CD4-positive, alpha-beta T cell treated with Interleukin-15 for 4 hours (primary cell): Measurements from ENCODE around the gene NOS1AP.
"Not testable (repeated sequence)": the region's sequence is repeated elsewhere in the genome, so short reads cannot be mapped to it uniquely, and the experiment has no call there.

ENCODE experiments used
- DNase-seq: peaks from one replicate; pipeline ENCODE4 v3.0.0-alpha.2; 2020; ENCODE audit warnings: low spot score

Gene NOS1AP

GRCh38 chr1:162416215-162416614, 346.7 kb downstream of the NOS1AP start:
- DNase-seq, result no peak

GRCh38 chr1:162416909-162417308, 347.4 kb downstream of the NOS1AP start:
- DNase-seq, result no peak

GRCh38 chr1:162417650-162418049, 348.2 kb downstream of the NOS1AP start:
- no peak for DNase-seq

- not testable (repeated sequence) for DNase-seq
Measured at GRCh38 chr1:162418584-162418983, 349.1 kb downstream of the NOS1AP start.

GRCh38 chr1:162419450-162419931, 350.0 kb downstream of the NOS1AP start:
- not testable (repeated sequence) for DNase-seq
